ENCODE measurements around the gene ZKSCAN3. TPM values are rescaled to one million over a fixed set of nuclear protein-coding genes. Genes with fewer than 3 reads are reported as not detected.

Gene ZKSCAN3
- total RNA-seq, 4 donors from 2014 or later, result 3.1 to 5.5 (median 4.8) TPM

DNA sequence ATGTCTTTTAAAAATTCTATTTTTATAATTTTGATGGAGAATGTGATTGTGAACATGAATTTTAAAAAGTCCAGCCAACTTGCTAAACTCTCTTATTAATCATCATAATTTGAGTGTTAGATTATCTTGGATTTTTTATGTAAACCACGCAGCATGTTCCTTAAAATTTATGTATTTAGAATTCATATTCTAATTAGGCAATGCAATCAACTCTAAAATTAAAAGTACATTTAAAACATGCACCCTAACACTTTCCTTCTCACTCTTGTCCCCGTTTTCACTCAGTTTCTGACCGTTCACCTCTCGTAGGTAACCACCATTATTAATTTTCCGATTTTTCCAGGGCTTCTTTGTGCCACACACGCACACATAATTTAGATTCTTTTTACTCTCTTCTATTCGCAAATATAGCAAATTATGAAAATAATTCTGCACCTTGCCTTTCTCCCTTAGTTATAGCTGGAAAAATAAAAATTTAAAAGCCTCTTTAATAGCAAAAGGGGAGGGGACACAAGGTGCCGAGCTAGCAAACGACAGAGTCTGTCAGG, 329 bp upstream of the ZKSCAN3 start:
- TF ChIP-seq, protein P1, sequence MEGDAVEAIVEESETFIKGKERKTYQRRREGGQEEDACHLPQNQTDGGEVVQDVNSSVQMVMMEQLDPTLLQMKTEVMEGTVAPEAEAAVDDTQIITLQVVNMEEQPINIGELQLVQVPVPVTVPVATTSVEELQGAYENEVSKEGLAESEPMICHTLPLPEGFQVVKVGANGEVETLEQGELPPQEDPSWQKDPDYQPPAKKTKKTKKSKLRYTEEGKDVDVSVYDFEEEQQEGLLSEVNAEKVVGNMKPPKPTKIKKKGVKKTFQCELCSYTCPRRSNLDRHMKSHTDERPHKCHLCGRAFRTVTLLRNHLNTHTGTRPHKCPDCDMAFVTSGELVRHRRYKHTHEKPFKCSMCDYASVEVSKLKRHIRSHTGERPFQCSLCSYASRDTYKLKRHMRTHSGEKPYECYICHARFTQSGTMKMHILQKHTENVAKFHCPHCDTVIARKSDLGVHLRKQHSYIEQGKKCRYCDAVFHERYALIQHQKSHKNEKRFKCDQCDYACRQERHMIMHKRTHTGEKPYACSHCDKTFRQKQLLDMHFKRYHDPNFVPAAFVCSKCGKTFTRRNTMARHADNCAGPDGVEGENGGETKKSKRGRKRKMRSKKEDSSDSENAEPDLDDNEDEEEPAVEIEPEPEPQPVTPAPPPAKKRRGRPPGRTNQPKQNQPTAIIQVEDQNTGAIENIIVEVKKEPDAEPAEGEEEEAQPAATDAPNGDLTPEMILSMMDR (IDR thresholded peaks at IDR 0.05; ENCODE audit: low read depth), result no peak

GRCh38 chr6:28351087-28351486, 1.3 kb downstream of the ZKSCAN3 start:
- TF ChIP-seq, protein P1 (IDR thresholded peaks at IDR 0.05; ENCODE audit: low read depth), result no peak

- TF ChIP-seq, protein P1 (IDR thresholded peaks at IDR 0.05; ENCODE audit: low read depth), result no peak
These were observed 1.8 kb downstream of the ZKSCAN3 start for GRCh38 chr6:28351493-28351925.

DNA sequence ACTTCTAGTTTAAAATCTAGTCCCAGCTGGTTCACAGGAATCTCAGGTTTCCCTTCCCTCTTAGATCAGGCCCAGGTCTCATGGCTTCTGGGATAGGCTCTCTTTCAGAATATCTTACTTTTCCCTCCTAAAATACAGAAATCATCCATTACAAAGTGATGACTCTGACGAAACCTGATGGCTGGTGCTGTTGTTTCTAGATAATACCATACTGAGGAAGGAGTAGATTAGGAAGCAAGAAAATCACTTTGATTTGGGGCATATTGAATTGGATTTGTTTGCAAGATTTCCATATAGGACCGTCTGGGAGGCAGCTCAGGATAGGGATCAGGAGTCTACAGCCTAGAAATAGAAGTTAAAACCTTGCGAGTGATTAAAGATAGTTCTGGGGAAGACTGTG, 3.6 kb downstream of the ZKSCAN3 start:
- TF ChIP-seq, protein P1 (IDR thresholded peaks at IDR 0.05; ENCODE audit: low read depth), result no peak

- TF ChIP-seq, protein P1 (IDR thresholded peaks at IDR 0.05; ENCODE audit: low read depth), result no peak
These were observed 4.4 kb downstream of the ZKSCAN3 start for GRCh38 chr6:28353981-28354676.

- TF ChIP-seq, protein P1 (IDR thresholded peaks at IDR 0.05; ENCODE audit: low read depth), result no peak
These were observed 5.2 kb downstream of the ZKSCAN3 start for GRCh38 chr6:28354688-28355554.
